SK-N-MC (cell line): Measurements from ENCODE around the gene RAB35.

Experiments
- EZH2 ChIP-seq: fragments of 200-600 bp; sonication (generic); IDR thresholded peaks from one replicate; pipeline ENCODE4 v1.6.1; 2017; ENCODE audit warnings: antibody characterized with exemption
- FOXP2 ChIP-seq: optimal IDR thresholded peaks from 2 replicates; pipeline ENCODE3; 2011; ENCODE audit warnings: mild to moderate bottlenecking, moderate library complexity; ENCODE audit not compliant: insufficient read depth; ENCODE audit errors: extremely low read length, control extremely low read depth
- POLR2AphosphoS5 ChIP-seq: IDR thresholded peaks from 2 replicates; pipeline ENCODE4 v1.6.1; 2012; ENCODE audit warnings: mild to moderate bottlenecking, low read depth, low read length, borderline replicate concordance

DNA sequence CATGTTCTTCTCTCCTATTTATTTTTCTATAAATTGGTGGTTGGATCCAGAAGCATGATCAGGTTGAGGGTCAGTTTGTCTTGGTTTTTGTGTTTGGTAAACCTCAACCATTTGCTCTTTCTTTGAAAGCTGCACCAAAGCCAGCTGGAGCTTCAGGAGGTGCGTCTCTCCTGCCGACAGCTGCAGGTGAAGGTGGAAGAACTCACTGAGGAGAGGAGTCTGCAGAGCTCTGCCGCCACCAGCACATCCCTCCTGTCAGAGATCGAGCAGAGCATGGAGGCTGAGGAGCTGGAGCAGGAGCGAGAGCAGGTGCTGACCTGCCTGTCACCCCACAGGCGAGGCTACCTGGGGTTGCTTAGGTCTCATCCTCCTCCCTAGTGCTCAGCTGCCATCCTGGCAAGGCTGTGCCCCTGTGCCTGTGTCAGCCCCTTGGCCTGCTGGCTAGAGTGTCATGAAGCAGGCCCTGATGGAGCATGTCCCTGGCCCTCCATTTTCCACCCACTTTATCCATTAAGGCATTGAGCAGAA lies 45.0 kb downstream of the RAB35 start:
- TF ChIP-seq POLR2AphosphoS5, result no peak
- TF ChIP-seq EZH2, result no peak
- TF ChIP-seq FOXP2, result no peak
